BE2C (cell line): Measurements from ENCODE around the gene SLC16A8.

ENCODE experiments used
- DNase-seq: peaks from one replicate; pipeline ENCODE4 v3.0.0-alpha.2; 2020
- H3K27me3 ChIP-seq: fragments of 250-450 bp; sonication (Bioruptor Pico); 2 replicates; pipeline ENCODE4 v1.5.1; 2020; ENCODE audit warnings: mild to moderate bottlenecking
- H3K36me3 ChIP-seq: fragments of 250-450 bp; sonication (Bioruptor Pico); 2 replicates; pipeline ENCODE4 v1.5.1; 2020; ENCODE audit warnings: mild to moderate bottlenecking
- H3K4me1 ChIP-seq: fragments of 250-450 bp; sonication (Bioruptor Pico); 2 replicates; pipeline ENCODE4 v1.5.1; 2020
- H3K4me3 ChIP-seq: 2 replicates; pipeline ENCODE4 v1.5.1; 2011; ENCODE audit warnings: low read depth, low read length
- H3K9me3 ChIP-seq: fragments of 250-450 bp; sonication (Bioruptor Pico); 2 replicates; pipeline ENCODE4 v1.5.1; 2020
- TF ChIP-seq, protein P1 (sequence below): IDR thresholded peaks from 2 replicates; pipeline ENCODE4 v1.5.1; 2012; ENCODE audit warnings: mild to moderate bottlenecking, low read depth, low read length

SLC16A8 gene

DNA sequence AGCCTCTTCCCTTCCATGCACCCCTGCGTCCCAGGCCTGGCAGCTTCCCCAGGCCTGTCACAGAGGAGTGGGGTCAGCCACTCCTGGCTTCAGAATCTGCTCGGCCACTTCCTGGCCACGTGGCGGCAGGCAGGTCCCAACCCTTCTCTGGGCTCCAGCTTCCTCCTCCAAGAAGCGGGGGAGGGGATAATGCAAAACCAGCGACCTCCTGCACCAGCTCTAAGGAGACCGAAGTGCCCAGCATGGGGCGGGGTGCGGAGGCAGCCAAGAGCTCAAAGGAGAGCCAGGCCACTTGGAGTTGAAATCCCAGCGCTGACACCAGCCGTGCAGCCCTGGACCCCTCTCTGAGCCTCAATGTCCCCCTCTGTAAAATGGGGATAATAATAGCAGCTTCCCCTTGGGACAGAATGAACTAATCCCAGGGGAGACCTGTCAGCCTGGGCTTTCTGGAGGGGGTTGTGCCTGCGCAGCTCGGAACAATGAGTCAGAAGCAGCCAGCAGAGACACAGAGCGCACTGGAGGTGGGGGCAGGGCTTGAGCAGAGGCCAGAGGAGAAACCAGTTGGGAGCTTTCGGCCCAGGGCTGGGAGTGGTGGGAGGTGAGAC lies 49.6 kb downstream of the SLC16A8 start:
- H3K27me3 ChIP-seq: no peaks in the 10 kb centered on the region
- H3K4me1 ChIP-seq: no peaks in the 10 kb centered on the region; the same call in 1 of the 2 replicates
- TF ChIP-seq, protein P1, sequence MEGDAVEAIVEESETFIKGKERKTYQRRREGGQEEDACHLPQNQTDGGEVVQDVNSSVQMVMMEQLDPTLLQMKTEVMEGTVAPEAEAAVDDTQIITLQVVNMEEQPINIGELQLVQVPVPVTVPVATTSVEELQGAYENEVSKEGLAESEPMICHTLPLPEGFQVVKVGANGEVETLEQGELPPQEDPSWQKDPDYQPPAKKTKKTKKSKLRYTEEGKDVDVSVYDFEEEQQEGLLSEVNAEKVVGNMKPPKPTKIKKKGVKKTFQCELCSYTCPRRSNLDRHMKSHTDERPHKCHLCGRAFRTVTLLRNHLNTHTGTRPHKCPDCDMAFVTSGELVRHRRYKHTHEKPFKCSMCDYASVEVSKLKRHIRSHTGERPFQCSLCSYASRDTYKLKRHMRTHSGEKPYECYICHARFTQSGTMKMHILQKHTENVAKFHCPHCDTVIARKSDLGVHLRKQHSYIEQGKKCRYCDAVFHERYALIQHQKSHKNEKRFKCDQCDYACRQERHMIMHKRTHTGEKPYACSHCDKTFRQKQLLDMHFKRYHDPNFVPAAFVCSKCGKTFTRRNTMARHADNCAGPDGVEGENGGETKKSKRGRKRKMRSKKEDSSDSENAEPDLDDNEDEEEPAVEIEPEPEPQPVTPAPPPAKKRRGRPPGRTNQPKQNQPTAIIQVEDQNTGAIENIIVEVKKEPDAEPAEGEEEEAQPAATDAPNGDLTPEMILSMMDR: no peak
- H3K9me3 ChIP-seq: no peaks in the 10 kb centered on the region
- DNase-seq: peak; percentile 71
- H3K4me3 ChIP-seq: no peak overlapping the region
- no peaks in the 10 kb centered on the region for H3K36me3 ChIP-seq

DNA sequence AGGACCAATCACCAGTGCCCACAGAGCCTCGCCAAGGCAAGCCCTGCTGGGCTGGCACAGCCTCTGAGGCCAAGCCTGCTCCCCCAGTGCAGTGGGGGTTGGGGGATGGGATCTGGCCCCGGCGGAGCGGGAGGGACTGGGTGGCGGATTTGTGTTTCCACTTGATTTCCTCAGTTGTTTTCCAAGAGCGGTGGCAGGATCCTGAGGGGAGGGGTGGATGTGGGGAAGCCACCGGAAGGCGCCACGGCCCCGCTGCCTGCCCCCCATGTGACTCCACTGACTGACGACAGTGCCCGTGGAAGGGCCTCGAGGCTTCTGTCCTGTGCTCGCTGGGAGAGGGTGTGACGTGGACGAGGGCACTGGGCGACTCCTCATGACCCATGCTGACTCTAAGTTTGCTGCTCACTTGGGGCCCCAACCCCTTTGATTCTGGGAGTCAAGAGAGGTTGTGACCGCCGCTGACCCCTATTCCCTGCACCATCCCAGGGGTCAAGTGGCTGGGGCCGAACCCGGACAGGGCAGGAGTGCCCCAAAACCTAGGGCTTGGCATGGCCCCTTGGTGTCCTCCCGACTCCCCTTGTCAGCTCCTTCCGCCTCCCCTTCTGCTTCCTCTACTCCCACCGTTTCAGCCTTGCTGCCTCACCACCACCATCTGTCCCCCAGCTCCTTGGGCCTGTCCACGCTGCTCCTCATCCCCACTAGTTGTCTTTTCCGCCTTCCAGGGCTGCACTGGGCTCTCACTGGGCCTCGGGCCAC lies 50.3 kb downstream of the SLC16A8 start:
- no peaks in the 10 kb centered on the region; the same call in 1 of the 2 replicates for H3K4me1 ChIP-seq
- no peaks in the 10 kb centered on the region for H3K9me3 ChIP-seq
- DNase-seq: no peak
- TF ChIP-seq, protein P1: no peak
- H3K36me3 ChIP-seq: no peaks in the 10 kb centered on the region
- H3K4me3 ChIP-seq: no peak overlapping the region
- H3K27me3 ChIP-seq: no peaks in the 10 kb centered on the region

DNA sequence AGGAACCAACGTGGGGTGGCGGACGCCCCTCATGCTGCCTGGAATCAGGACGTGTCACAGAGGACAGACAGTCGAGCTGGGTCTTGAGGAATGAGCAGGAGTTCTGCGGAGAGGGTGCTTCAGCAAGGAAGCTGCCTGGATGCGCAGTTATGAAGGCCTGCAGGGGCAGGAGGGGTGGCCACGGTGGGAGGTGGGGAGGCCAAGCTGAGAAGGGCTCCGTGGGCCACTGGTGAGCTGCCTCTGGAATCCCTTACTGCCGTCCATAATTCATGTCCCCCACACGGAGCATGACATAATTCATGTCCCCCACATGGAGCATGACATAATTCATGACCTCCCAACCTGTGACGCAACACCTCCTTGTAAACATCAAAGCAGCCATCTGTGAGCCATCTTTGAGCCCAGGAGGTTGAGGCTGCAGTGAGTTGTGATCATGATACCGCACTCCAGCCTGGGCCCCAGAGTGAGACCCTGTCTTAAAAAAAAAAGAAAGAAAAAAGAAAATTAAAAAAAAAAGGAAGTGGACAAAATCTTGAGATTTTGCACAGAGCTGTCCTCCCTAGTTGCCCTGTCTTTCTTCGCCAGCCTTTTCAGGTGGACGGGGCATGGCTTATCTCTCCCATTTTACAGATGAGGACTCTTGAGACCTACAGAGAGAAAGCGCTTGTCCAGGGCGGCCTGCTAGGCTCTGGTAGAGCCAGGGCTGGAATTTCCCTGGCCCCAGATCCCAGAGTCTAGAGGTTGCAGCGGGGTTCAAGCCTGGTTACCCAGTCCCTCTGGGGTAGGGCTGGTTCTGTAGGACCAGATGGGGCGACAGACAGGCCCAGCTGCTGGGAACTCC lies 51.1 kb downstream of the SLC16A8 start:
- H3K4me1 ChIP-seq: no peaks in the 10 kb centered on the region; the same call in 1 of the 2 replicates
- TF ChIP-seq, protein P1: no peak
- no peaks in the 10 kb centered on the region for H3K27me3 ChIP-seq
- H3K36me3 ChIP-seq: no peaks in the 10 kb centered on the region
- no peak for DNase-seq
- H3K9me3 ChIP-seq: no peaks in the 10 kb centered on the region
- no peak overlapping the region for H3K4me3 ChIP-seq

DNA sequence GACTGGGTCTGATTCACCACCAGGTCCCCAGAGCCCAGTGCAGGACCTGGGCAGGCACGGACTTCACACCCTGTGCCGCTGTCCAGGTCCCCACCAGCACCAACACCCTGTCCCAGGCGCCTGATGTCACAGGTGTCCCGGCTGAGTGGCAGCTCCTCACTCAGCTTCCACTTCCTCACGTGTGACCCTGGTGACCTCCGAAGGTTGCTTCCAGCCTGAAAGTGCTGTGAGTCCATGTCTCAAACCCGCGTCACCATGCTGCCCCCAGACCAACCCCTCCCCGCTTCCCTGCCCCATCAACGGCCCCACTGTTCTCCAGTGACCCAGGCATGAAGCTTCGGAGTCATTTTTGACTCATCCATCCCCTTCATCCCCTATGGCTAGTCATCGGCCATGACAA lies 52.5 kb downstream of the SLC16A8 start:
- Histone ChIP-seq H3K4me1 (peaks cover 2% of the 10 kb centered on the region; the same call in 1 of the 2 replicates), H3K36me3 (no peaks in the 10 kb centered on the region), H3K27me3 (no peaks in the 10 kb centered on the region), H3K9me3 (no peaks in the 10 kb centered on the region), H3K4me3 (no peak overlapping the region)
- TF ChIP-seq, protein P1: no peak
- no peak for DNase-seq

DNA sequence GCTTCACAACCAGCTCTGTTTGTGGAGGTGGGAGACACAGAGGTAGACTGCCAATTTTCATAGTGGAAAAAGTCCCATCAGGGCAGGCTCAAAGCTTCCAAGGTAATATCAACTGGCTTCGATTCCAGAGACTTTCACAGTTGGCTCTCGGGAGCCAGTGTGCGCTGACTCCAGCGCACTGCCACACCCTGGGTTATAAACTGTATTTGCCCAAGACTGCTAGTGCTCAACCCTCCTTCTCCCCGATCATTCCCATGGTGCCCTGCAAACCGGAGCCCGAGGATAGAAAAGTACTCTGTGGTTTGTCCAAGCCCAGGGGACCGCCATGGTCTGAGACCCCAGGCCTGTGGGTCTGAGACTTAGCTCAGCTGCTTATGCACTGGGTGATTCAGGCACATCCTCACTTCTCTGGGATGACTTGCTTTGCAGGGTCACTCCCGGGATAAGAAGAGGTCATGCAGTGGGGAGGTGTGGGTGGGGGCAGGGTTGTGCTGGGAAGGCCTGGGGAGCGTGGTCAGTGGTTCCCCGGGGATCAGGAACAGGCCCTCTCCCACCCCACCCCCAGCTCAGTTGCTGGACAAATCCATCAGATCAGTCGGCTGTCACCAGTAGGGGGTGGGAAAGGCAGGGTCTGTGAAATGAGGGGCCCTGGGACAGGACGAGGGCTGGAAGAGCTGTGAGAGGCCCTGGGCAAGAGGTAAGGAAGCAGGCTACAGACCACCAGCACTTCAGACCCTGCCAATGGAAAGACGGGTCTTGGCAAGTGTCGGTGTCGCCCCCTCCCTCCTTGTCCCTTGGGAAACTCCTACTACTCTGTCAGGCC lies 53.5 kb downstream of the SLC16A8 start:
- DNase-seq: no peak
- H3K4me1 ChIP-seq: peaks cover 2% of the 10 kb centered on the region; the same call in 1 of the 2 replicates
- H3K4me3 ChIP-seq: no peak overlapping the region
- TF ChIP-seq, protein P1: no peak
- H3K9me3 ChIP-seq: no peaks in the 10 kb centered on the region
- no peaks in the 10 kb centered on the region for H3K27me3 ChIP-seq
- no peaks in the 10 kb centered on the region for H3K36me3 ChIP-seq
